Effector memory CD4-positive, alpha-beta T cell (primary cell): Measurements from ENCODE around the gene FALEC.

Experiments
- DNase-seq, 3 donors: peaks; one replicate each; pipeline ENCODE4 v3.0.0-alpha.2; 2020
- H3K27ac ChIP-seq: 2 replicates; pipeline ENCODE4 v1.7.0; 2013; ENCODE audit warnings: mild to moderate bottlenecking, low read length, moderate library complexity; ENCODE audit not compliant: insufficient read depth, poor library complexity, severe bottlenecking
- H3K27me3 ChIP-seq: replicated peaks from 2 replicates; pipeline ENCODE4 v1.7.0; 2013; ENCODE audit warnings: mild to moderate bottlenecking, low read length; ENCODE audit not compliant: insufficient read depth, control insufficient read depth, poor library complexity, severe bottlenecking
- H3K36me3 ChIP-seq: 2 replicates; pipeline ENCODE4 v1.7.0; 2013; ENCODE audit warnings: mild to moderate bottlenecking, low read length, moderate library complexity; ENCODE audit not compliant: control insufficient read depth, insufficient read depth
- H3K4me1 ChIP-seq: 2 replicates; pipeline ENCODE4 v1.7.0; 2013; ENCODE audit warnings: low read length, mild to moderate bottlenecking; ENCODE audit not compliant: control insufficient read depth, insufficient read depth, poor library complexity, severe bottlenecking
- H3K4me3 ChIP-seq: 2 replicates; pipeline ENCODE4 v1.7.0; 2013; ENCODE audit warnings: low read length, low read depth, mild to moderate bottlenecking; ENCODE audit not compliant: insufficient read depth, poor library complexity, severe bottlenecking
- H3K9me3 ChIP-seq: 2 replicates; pipeline ENCODE4 v1.7.0; 2013; ENCODE audit warnings: mild to moderate bottlenecking, low read length, moderate library complexity; ENCODE audit not compliant: control insufficient read depth

FALEC gene

DNA sequence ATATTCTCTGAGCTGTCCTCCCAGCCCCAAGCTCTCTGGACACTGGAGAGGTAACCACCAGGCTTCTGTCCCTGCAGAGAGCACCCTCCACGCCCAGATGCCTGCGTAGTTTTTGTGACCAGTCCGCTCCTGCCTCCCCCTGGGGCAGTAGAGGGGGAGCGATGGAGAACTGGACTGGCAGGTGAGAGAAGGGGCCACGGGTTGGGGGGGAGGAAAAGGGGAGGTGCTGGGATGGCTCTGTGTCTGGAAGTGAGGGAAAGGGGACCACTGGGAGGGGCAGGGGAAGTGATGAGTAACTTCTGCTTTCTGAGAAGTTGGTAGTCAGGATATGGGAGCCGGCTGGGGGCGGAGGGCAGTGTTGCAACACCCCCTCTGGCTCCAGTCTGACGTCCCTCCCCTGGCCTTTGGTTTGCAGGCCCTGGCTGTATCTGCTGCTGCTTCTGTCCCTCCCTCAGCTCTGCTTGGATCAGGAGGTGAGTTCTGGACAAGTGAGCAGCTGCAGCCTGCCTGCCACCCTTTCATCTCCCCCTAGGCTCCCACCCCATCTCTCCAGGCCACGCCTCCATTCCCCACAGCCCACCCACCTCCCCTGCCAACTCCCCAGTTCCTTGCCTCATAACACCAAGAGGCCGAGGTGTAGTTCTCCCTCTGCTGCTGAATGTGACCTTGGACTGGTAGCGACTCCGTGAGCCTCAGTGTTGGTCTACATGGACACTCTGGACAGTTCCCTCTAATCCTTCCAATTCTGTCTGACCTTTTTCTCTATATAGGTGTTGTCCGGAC, 36.8 kb downstream of the FALEC start:
- no peak overlapping the region for H3K27ac ChIP-seq
- no peak for DNase-seq
- no peaks in the 10 kb centered on the region for H3K36me3 ChIP-seq
- no peak overlapping the region for H3K4me3 ChIP-seq
- H3K9me3 ChIP-seq = no peaks in the 10 kb centered on the region
- H3K27me3 ChIP-seq = peaks cover 4% of the 10 kb centered on the region
- H3K4me1 ChIP-seq = peaks cover 5% of the 10 kb centered on the region

- no peak overlapping the region for H3K4me3 ChIP-seq
- H3K9me3 ChIP-seq = no peaks in the 10 kb centered on the region
- no peaks in the 10 kb centered on the region for H3K36me3 ChIP-seq
- DNase-seq = no peak
- H3K27me3 ChIP-seq = peaks cover 4% of the 10 kb centered on the region
- peaks cover 5% of the 10 kb centered on the region for H3K4me1 ChIP-seq
- no peak overlapping the region for H3K27ac ChIP-seq
These were observed 37.3 kb downstream of the FALEC start for GRCh38 chr1:150552911-150553289.

- H3K4me3 ChIP-seq = no peak overlapping the region
- no peak for DNase-seq
These were observed 38.0 kb downstream of the FALEC start for GRCh38 chr1:150553392-150554085.

GRCh38 chr1:150554086-150554452, 38.5 kb downstream of the FALEC start:
- peaks cover 2% of the 10 kb centered on the region for H3K4me1 ChIP-seq
- H3K4me3 ChIP-seq = no peak overlapping the region
- H3K9me3 ChIP-seq = no peaks in the 10 kb centered on the region
- no peaks in the 10 kb centered on the region for H3K36me3 ChIP-seq
- no peak for DNase-seq
- peaks cover 4% of the 10 kb centered on the region for H3K27me3 ChIP-seq
- H3K27ac ChIP-seq = no peak overlapping the region

More at GRCh38 chr1:150553392-150554085, 38.0 kb downstream of the FALEC start:
- Histone ChIP-seq H3K27me3 (peaks cover 4% of the 10 kb centered on the region), H3K36me3 (no peaks in the 10 kb centered on the region), H3K27ac (no peak overlapping the region), H3K4me1 (peaks cover 4% of the 10 kb centered on the region), H3K9me3 (no peaks in the 10 kb centered on the region)

DNA sequence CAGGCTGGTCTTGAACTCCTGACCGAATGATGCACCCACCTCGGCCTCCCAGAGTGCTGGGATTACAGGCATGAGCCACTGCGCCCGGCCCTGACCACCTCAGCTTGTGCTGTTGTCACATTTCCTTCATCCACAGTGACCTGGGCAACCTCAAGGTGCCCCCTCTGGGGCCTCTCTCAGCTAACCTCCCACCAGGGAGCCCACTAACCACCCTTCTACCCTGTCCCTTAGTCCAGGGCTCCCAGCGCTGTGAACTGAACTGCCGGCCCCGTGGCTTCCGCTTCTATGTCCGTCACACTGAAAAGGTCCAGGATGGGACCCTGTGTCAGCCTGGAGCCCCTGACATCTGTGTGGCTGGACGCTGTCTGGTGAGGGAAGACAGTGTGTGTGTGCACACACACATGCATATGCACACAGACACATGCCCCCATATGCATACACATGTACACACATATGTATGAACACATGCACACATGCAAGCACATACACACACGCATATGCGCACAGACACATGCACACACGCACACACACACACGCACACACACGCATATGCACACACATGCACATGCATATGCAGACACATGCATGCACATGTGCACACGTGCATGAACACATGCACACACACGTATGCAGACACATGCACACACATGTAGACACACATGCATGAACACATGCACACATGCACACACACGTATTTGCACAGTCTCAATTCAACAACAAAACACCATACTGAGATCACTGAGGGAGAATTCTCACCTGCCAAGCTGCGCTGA, 39.8 kb downstream of the FALEC start:
- Histone ChIP-seq H3K9me3 (no peaks in the 10 kb centered on the region), H3K4me1 (peaks cover 9% of the 10 kb centered on the region), H3K27me3 (no peaks in the 10 kb centered on the region), H3K36me3 (no peaks in the 10 kb centered on the region), H3K4me3 (no peak overlapping the region), H3K27ac (no peak overlapping the region)
- no peak for DNase-seq

- DNase-seq = no peak
- peaks cover 15% of the 10 kb centered on the region for H3K4me1 ChIP-seq
- no peak overlapping the region for H3K4me3 ChIP-seq
- no peaks in the 10 kb centered on the region for H3K9me3 ChIP-seq
- H3K27ac ChIP-seq = no peak overlapping the region
- H3K36me3 ChIP-seq = no peaks in the 10 kb centered on the region
- no peaks in the 10 kb centered on the region for H3K27me3 ChIP-seq
These were observed 40.7 kb downstream of the FALEC start for GRCh38 chr1:150555971-150556865.

GRCh38 chr1:150557065-150557600, 41.6 kb downstream of the FALEC start:
- no peak overlapping the region for H3K4me3 ChIP-seq
- no peaks in the 10 kb centered on the region for H3K9me3 ChIP-seq
- no peak overlapping the region for H3K27ac ChIP-seq
- H3K27me3 ChIP-seq = no peaks in the 10 kb centered on the region
- no peak for DNase-seq
- no peaks in the 10 kb centered on the region for H3K36me3 ChIP-seq
- H3K4me1 ChIP-seq = peaks cover 20% of the 10 kb centered on the region

GRCh38 chr1:150557813-150558212, 42.3 kb downstream of the FALEC start:
- H3K4me1 ChIP-seq = peaks cover 26% of the 10 kb centered on the region
- no peaks in the 10 kb centered on the region for H3K9me3 ChIP-seq
- no peak overlapping the region for H3K4me3 ChIP-seq
- no peak overlapping the region for H3K27ac ChIP-seq
- no peak for DNase-seq
- H3K27me3 ChIP-seq = no peaks in the 10 kb centered on the region
- no peaks in the 10 kb centered on the region for H3K36me3 ChIP-seq

GRCh38 chr1:150558303-150558704, 42.8 kb downstream of the FALEC start:
- no peak for DNase-seq
- no peaks in the 10 kb centered on the region for H3K9me3 ChIP-seq
- H3K27ac ChIP-seq = no peak overlapping the region
- H3K4me1 ChIP-seq = peaks cover 30% of the 10 kb centered on the region
- H3K27me3 ChIP-seq = no peaks in the 10 kb centered on the region
- no peak overlapping the region for H3K4me3 ChIP-seq
- no peaks in the 10 kb centered on the region for H3K36me3 ChIP-seq
